Endometrial microvascular endothelial cells (primary cell): ENCODE measurements around the gene HSDL2. TPM values are rescaled to one million over a fixed set of nuclear protein-coding genes. Genes with fewer than 3 reads are reported as not detected.
"Not testable (repeated sequence)": the region's sequence is repeated elsewhere in the genome, so short reads cannot be mapped to it uniquely, and the experiment has no call there.

Experiments
- in situ Hi-C: cut with HindIII; loops from 2 replicates; pipeline ENCODE4 v1.10.0; 2017; ENCODE audit warnings: low sequenced_read_pairs, low pct_unique_long_range_greater_than_20kb; ENCODE audit errors: inconsistent ontology term
- total RNA-seq: library from RNA; depleted of rRNA; stranded (reverse); fragments of >200 nt; gene quantifications from one replicate; pipeline ENCODE4 v1.2.3, GENCODE V29; 2015; ENCODE audit errors: inconsistent ontology term

HSDL2 gene
- total RNA-seq, 1 donor from 2014 or later: 42.6 TPM

GRCh38 chr9:112387115-112387514, 7.2 kb downstream of the HSDL2 start:
- in situ Hi-C loops: no loop called here

GRCh38 chr9:112389897-112390296, 10.0 kb downstream of the HSDL2 start:
- in situ Hi-C loops: not testable (repeated sequence)

GRCh38 chr9:112391936-112392560, 12.1 kb downstream of the HSDL2 start:
- in situ Hi-C loops: not testable (repeated sequence)

- in situ Hi-C loops: not testable (repeated sequence)
Observed at GRCh38 chr9:112393146-112393545, 13.2 kb downstream of the HSDL2 start.

GRCh38 chr9:112396416-112396815, 16.5 kb downstream of the HSDL2 start:
- in situ Hi-C loops: no loop called here

- in situ Hi-C loops: no loop called here
Observed at GRCh38 chr9:112396872-112397271, 17.0 kb downstream of the HSDL2 start.

GRCh38 chr9:112401175-112401815, 21.4 kb downstream of the HSDL2 start:
- in situ Hi-C loops: no loop called here

GRCh38 chr9:112403614-112404201, 23.8 kb downstream of the HSDL2 start:
- in situ Hi-C loops: no loop called here

GRCh38 chr9:112404508-112404932, 24.6 kb downstream of the HSDL2 start:
- in situ Hi-C loops: no loop called here

- in situ Hi-C loops: no loop called here
Observed at GRCh38 chr9:112408275-112408674, 28.4 kb downstream of the HSDL2 start.

GRCh38 chr9:112408819-112409218, 28.9 kb downstream of the HSDL2 start:
- in situ Hi-C loops: no loop called here

- in situ Hi-C loops: no loop called here
Observed at GRCh38 chr9:112409758-112410157, 29.9 kb downstream of the HSDL2 start.

GRCh38 chr9:112411626-112412027, 31.7 kb downstream of the HSDL2 start:
- in situ Hi-C loops: no loop called here

GRCh38 chr9:112413728-112414127, 33.8 kb downstream of the HSDL2 start:
- in situ Hi-C loops: not testable (repeated sequence)

GRCh38 chr9:112420208-112420607, 40.3 kb downstream of the HSDL2 start:
- in situ Hi-C loops: no loop called here

GRCh38 chr9:112421771-112422222, 41.9 kb downstream of the HSDL2 start:
- in situ Hi-C loops: no loop called here

- in situ Hi-C loops: no loop called here
Observed at GRCh38 chr9:112422417-112423148, 42.7 kb downstream of the HSDL2 start.

- in situ Hi-C loops: no loop called here
Observed at GRCh38 chr9:112430006-112430522, 50.2 kb downstream of the HSDL2 start.
